NB4 (cell line): ENCODE results near the gene DAZAP1.

Source experiments
- DNase-seq: peaks from one replicate; pipeline ENCODE4 v3.0.0; 2010; ENCODE audit warnings: low read depth
- H3K4me3 ChIP-seq: one replicate; pipeline ENCODE4 v1.5.1; 2011; ENCODE audit warnings: mild to moderate bottlenecking, low read depth, low read length, moderate library complexity
- MYC ChIP-seq: IDR thresholded peaks from 2 replicates; pipeline ENCODE4 v1.6.1; 2011; ENCODE audit warnings: low read depth, low read length
- POLR2A ChIP-seq: IDR thresholded peaks from 2 replicates; pipeline ENCODE4 v1.6.1; 2011; ENCODE audit warnings: mild to moderate bottlenecking; ENCODE audit not compliant: insufficient read length; ENCODE audit errors: extremely low read depth
- TF ChIP-seq, protein P1 (sequence below): IDR thresholded peaks from one replicate; pipeline ENCODE4 v1.5.1; 2012; ENCODE audit warnings: low read depth, low read length
- TF ChIP-seq, protein P2 (sequence below): IDR thresholded peaks from 2 replicates; pipeline ENCODE4 v1.6.1; 2011; ENCODE audit warnings: low read depth, low read length

The DAZAP1 gene

DNA sequence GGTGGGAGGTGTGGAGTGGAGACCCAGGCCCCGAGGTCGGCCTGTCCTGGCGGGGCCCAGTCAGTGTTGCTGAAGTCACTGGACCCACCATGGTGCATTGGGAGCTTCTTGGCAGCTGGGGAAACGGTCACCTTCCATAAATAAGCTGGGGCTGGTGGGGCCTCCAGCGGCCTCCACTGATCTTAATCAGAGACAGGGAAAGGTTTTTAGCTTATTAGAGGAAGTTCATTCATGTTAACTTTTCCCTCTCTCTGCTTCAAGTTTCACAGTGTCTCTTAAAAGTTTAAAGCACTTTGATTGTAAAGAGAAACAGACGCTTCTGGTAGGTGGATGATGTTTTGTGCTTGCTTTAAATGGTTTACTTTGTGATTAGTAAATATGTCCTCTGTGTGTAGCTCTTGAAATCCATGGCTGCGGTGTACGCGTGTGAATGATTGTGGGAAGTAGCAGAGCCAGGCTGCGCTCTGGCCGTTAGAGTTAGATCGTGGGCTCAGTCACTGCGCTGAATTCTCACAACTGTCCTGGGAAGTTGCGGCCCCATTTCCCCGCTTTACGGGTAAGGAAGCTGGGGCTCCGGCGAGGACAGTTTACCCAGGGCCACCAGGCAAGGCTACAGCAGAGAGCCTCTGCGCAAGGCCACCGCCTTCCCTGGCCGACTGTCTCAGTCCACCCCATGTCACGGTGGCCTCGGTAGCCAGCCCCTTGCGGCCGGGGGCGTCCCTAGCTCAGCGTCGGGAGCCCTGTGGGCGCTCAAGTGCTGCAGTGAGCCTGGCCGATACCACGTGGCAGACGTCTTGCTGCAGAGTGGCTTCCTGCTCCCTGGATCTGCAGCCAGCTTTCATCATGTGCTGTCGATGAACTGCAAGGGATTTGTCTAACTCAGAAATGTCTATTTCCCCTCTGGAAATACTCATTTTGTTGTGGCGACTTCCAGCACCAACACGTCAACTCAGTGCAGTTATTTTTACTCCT, 40.2 kb upstream of the DAZAP1 start:
- TF ChIP-seq MYC: no peak
- TF ChIP-seq, protein P1, sequence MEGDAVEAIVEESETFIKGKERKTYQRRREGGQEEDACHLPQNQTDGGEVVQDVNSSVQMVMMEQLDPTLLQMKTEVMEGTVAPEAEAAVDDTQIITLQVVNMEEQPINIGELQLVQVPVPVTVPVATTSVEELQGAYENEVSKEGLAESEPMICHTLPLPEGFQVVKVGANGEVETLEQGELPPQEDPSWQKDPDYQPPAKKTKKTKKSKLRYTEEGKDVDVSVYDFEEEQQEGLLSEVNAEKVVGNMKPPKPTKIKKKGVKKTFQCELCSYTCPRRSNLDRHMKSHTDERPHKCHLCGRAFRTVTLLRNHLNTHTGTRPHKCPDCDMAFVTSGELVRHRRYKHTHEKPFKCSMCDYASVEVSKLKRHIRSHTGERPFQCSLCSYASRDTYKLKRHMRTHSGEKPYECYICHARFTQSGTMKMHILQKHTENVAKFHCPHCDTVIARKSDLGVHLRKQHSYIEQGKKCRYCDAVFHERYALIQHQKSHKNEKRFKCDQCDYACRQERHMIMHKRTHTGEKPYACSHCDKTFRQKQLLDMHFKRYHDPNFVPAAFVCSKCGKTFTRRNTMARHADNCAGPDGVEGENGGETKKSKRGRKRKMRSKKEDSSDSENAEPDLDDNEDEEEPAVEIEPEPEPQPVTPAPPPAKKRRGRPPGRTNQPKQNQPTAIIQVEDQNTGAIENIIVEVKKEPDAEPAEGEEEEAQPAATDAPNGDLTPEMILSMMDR: no peak
- TF ChIP-seq, protein P2, sequence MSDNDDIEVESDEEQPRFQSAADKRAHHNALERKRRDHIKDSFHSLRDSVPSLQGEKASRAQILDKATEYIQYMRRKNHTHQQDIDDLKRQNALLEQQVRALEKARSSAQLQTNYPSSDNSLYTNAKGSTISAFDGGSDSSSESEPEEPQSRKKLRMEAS: no peak
- TF ChIP-seq POLR2A: no peak
- no peak overlapping the region for H3K4me3 ChIP-seq
- no peak for DNase-seq

DNA sequence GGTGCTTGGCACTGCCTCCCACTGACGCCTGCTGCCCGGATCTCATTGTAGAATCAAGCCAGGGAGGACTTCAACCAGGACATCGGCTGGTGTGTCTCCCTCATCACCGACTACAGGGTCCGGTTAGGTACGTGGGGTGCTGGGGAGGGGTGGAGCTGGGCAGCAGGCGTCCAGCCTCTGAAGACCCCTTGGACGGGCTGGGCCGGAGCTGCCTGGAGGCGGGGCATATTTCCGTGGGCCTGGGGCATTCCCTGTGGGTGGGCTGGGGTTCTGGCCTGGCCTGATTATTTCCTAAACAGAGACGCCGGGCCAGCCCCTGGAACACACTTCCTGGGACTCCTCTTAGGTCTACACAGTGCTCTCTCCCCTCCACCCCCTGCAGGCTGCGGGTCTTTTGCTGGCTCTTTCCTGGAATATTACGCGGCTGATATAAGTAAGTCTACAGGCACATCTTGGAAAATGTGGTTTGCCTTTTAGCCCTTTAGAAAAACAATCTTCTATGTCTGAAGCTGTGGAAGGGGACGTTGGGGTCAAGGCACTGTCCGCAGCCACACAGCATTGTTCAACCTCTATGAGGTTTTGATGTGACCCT, 38.1 kb upstream of the DAZAP1 start:
- no peak for DNase-seq
- no peak overlapping the region for H3K4me3 ChIP-seq
- TF ChIP-seq MYC (no peak), POLR2A (no peak)
- TF ChIP-seq, protein P1: no peak
- TF ChIP-seq, protein P2: no peak

DNA sequence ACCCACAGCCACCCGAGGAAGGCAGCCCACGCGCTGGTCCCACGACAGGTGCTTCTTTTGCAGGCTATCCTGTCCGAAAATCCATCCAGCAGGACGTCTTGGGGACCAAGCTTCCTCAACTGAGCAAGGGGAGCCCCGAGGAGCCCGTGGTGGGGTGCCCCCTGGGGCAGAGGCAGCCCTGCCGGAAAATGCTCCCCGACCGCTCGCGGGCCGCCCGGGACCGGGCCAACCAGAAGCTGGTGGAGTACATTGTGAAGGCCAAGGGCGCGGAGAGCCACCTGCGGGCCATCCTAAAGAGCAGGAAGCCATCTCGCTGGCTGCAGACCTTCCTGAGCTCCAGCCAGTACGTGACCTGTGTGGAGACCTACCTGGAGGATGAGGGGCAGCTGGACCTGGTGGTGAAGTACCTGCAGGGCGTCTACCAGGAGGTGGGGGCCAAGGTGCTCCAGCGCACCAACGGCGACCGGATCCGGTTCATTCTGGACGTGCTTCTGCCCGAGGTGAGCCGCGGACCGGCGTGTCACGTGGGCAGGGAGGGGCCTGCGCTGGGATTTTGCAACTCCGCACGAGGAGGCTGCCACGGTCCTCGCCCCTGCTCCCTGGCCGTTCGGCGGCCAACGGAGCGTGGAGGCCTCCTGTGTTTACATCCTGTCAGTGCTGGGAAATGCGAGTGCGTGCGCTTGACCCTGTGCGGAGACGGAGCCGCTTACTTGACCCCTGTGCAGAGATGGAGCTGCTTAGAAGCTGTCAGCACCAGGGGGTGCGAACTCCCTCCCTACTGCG, 36.6 kb upstream of the DAZAP1 start:
- no peak overlapping the region for H3K4me3 ChIP-seq
- no peak for DNase-seq
- no peak for TF ChIP-seq MYC
- TF ChIP-seq, protein P2: no peak
- no peak for TF ChIP-seq POLR2A
- TF ChIP-seq, protein P1: no peak

DNA sequence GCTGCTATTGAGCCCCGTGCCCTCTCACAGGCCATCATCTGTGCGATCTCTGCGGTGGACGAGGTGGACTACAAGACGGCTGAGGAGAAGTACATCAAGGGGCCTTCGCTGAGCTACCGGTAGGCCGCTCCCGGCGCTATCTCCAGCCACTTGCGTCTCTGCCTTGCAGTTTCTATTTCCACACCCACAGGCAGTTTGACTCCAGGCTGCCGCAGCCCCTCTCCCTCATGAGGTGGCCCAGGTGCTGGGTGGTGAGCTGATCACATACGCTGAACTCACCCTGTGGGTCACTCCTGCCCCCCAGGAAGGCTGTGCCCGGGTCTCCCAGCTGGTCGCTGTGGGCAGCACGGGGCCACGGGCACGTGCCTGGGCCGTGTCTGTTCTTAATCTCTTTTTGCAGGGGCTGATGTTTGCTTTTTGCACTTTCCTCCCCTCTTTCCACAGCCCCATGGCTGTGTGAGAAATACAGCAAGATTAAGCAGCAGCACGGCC, 34.3 kb upstream of the DAZAP1 start:
- H3K4me3 ChIP-seq: no peak overlapping the region
- TF ChIP-seq, protein P2: no peak
- TF ChIP-seq MYC (no peak), POLR2A (no peak)
- TF ChIP-seq, protein P1: no peak
- DNase-seq: no peak

DNA sequence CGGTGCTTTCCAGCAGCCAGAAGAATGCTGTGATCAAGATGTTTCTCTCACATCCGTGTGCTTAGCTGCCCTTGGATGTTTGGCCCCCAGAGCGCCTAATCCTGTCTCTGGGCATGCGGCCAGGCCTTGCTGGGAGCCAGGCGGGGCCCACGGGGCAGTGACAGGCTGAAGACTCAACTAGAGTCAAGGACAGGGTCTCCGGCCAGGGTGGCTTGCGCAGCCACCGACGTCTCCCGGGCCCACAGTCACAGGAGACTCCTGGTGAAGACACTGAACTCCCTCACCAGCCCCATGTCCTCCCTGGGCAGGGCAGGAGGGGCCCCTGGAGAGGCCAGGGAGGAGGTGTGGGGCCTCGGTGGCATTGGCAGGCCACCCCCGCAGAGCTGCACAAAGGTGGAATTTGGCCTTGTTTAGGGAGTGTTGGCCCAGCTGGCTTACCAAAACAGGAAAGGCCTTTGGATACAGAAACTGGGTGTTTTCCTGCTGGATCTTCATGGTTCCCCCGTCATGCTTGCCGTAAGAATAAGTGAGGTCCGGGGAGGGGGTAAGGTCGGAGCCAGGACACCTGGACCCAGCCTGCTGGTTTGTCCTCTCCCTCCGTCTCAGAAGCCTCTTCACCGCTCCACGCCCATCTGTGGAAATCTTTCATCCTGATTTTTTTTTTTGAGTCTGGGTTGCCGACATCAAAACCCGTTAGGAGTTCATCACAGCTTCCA, 33.7 kb upstream of the DAZAP1 start:
- no peak for DNase-seq
- TF ChIP-seq, protein P2: no peak
- no peak for TF ChIP-seq MYC
- no peak for TF ChIP-seq POLR2A
- TF ChIP-seq, protein P1: no peak
- H3K4me3 ChIP-seq: no peak overlapping the region
